Glomerular visceral epithelial cell (primary cell): ENCODE measurements around the gene SLC2A1.

Source experiments
- DNase-seq: peaks from one replicate; pipeline ENCODE4 v3.0.0-alpha.2; 2016; ENCODE audit errors: extremely low spot score

Gene SLC2A1

DNA sequence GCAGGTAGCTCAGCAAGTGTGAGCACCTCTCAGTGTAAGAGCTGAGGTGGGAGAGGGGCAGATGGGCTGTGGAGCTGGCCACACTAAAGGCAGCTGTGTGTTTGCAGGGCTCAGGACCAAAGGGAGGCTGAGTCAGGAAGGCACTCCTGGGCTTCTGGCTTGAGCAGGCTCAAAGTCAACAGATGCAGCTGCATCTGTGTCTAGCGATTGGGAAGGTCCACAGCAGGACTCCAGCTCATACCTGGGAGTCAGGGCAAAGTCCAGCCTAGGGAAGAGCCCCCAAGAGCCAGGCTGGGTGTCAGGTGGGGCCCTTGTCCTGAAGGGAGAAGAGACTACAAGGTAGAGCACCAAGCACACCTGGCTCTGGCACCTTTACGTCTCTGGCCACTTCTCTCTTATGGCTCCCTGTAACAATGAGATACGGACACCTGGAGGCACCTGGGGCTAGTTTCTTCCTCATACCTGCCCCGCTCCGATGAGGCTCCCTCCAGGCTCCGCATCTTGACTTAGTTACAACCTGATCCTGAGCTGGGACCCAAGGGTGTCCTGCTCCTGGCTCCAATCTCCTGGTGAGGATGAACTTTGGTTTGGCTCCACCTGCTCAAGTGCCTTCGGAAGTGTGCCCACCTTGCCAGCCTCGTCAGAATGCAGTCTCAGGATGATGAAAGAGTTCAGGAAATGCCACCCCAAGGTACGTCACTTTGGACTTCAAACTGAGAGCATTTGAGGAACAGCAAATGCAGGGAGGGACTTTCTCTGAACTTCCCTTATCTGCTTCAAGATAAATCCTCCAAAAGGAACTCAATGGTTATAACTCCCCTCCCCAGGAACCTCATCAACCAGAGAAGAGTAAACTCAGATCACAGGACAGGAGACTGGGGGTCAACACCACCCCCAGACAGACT is 21.5 kb upstream of the SLC2A1 start:
- DNase-seq: no peak

GRCh38 chr1:42979036-42979430 is 20.4 kb upstream of the SLC2A1 start:
- no peak for DNase-seq

- no peak for DNase-seq
Observed at GRCh38 chr1:42978317-42979035, 19.8 kb upstream of the SLC2A1 start.

DNA sequence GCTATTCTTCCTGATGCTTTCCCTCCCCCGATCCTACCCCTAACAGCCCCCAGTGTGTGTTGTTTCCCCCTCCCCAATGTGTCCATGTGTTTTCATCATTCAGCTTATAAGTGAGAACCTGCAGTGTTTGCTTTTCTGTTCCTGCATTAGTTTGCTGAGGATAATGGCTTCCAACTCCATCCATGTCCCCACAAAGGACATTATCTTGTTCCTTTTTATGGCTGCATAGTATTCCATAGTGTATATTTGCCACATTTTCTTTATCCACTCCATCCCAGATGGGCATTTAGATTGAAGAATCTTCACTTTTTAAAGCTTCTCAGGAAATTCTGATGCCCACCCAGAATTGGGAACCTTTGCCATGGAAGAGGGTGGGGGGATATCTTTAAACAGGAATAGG is 19.0 kb upstream of the SLC2A1 start:
- no peak for DNase-seq

DNA sequence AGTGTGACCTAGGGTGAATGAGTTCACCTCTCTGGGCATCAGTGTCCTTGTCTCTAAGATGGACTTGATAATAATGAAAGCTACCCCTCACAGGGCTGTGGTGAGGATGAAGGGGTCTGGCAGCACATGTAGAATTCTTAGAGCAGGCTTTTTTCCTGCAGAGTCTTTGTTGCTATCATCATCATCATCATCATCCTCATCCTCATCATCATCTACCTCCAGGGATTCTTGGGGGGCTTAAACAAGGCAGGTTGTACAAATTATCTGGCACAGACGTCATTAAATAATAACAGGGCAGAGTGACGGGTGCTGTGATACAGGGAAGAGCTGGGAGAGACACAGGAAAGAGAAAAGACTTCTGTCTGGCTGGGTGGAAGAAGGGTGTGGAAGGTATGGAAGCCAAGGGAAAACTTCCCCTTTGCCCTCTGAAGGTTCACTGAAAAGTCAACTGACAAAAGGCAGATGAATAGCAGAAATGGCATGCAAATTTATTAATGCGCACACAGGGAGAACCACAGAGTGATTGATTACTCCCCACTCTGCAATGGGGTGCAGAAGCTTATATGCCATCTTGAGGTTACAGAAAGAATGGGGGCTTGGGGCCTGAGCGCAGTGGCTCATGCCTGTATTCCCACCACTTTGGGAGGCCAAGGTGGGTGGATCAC is 17.0 kb upstream of the SLC2A1 start:
- DNase-seq: no peak

DNA sequence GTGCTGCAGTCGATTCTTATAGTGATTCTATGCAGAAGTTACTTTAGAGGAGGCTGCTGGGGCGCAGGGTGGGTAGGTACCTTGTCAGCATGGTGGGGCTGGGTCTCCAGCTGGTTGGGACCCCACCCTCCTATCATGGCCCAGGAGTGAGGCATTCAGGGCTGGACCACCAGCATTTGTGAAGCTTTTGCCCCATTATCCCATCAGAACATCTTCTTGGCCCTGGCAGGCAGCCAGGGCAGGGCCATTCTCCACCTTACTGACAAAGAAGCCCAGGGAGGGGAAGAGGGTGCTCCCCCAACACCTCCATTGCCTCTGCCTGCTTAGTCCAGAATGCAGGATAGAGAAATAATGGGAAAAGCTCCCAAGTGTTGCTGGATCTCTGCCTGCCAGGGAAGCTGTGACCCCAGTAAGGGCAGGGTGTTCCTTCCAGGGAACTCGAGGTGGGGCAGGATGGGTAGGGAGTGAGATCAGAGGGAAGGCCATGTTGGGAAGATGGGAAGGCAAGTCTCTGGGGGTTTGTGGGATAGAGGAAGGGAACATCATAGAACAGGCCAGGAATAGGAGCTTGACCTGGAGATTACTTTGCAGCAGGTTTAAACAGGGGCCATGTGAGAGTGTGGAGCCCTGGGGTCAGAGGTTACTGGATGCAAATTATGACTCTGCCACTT is 16.2 kb upstream of the SLC2A1 start:
- DNase-seq: no peak

DNA sequence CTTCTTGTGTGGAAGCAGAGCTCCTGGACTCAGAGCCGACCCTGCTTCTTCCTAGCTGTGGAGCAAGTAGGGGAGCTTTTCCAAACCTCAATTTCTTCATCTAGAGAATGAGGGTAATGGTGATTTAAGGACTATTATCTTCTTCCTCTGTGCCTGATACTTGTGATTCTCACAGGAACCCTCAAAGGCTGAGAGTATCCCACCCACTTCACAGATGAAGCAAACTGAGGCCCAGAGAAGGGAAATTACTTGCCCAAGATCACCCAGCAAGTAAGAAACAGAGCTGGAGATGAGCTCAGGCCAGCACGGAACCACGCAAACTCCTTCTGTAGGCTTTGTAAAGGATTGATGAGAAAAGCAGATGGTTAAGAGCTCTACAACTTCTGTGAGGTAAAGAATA is 15.1 kb upstream of the SLC2A1 start:
- no peak for DNase-seq

DNA sequence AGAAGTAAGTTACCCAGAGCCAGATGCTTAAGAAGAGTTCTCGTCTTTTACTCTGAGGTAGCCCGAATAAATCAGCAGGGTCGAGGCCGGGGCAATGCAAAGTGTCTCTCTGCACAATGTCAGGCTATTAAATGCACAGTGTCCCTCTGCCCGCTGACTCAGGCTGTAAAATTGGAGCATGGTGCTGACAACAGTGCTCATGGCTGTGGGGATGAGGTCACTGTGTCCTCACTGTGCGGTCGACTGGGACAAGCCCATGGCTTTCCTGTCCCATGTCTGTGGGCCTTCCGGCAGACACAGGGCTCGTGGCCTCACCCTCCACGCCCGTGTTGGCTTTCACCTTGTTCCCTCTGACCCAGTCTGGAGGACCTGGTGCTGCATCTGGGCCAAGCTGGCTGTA is 14.6 kb upstream of the SLC2A1 start:
- peak; percentile 45 for DNase-seq

DNA sequence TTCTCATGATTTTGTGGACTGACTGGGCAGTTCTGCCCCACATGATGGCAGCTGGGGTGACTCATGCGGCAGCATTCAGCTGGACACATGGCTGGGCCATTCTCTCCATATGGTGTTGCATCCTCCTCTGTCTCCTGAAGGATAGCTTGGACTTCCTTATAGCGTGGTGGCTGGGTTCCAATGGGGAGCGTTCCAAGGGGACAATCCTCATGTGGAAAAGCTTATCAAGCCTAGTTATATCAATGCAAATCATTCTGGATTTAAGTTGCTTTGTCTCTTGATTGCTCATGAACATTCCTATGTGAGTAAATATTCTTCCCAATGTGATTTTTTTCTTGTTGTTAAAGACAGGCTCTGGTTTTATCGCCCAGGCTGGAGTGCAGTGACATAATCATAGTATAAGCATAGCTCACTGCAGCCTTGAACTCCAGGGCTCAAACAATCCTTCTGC is 13.2 kb upstream of the SLC2A1 start:
- DNase-seq: peak; percentile 60

DNA sequence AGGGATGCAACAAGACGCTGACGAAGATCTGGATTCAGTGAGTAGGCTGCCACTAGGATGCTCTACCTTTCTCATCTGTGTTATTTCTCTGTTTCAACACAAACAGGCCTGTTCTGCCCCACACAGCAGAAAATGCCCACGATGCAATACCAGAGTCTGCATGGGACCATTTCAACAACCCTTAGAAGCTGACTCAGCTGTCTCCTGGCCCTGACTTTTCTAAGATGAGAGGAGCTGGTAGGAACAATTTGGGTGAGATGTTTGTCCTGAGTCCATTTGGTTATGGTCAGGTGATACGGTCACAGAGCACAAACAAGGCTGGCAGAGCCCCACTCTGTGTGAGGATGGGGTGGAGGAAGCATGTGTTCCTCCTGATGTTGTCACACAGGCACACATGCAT is 11.5 kb upstream of the SLC2A1 start:
- DNase-seq: no peak

- DNase-seq: no peak
Observed at GRCh38 chr1:42968654-42969053, 10.0 kb upstream of the SLC2A1 start.

DNA sequence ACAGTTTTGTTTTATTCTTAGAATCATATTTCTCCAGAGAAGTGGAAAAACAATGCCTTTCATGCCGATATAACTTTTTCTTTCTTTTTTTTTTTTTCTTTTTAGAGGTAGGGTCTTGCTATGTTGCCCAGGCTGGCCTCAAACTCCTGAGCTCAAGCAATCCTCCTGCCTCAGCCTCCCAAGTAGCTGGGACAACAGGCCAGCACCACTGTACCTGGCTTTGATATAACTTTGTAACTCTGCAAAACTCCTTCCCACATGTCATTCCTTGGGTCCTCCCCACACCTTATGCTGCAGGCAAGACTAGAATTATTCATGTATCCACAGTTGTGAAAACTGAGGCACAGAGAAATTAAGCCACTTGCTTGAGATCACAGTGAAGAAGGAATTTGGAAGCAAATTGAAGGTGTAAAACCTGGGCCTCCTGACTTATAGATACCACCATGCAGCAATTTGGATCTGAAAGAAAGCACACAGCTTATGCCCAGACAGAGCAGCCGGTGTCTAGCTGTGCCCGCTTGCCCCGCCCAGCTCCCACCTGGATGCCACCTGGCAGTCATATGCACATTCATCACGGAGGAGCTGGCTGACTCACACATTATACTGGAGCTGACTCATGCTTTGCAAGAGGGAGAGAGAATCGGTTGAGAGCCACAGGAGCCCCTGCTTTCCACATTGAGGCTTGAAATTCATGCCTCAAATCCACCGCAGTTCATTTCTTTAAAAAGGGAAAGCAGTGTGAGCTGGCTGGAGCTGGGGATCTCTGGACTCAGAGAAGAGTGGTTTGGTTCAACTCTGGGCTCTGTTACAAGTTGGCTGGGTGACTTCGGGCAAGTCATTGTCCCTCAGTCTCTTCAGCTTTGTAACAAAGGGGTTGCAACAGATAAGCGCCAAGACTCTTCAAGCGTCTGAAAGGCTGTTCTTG is 8.3 kb upstream of the SLC2A1 start:
- DNase-seq: peak; percentile 94

DNA sequence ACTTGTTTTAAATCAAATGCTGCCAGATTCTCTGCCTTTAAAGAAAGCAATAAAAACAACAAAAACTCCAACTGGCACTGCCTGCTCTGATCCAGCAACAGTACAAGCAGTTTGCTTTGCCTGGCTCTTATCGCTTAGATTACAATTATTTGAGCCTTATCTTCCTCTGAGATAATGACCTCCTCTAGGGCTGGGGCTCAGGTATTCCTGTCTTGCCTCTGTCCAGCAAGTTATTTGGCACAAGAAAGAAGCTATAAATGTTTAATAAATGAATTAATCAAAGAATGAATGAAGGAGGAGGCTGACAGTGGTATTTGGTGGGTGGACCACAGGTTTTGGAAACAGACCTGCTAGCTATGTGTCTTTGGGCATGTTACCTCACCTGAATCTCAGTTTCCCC is 6.7 kb upstream of the SLC2A1 start:
- no peak for DNase-seq

GRCh38 chr1:42964044-42964812 is 5.6 kb upstream of the SLC2A1 start:
- no peak for DNase-seq

- peak; percentile 73 for DNase-seq
Observed at GRCh38 chr1:42963378-42964043, 4.8 kb upstream of the SLC2A1 start.

GRCh38 chr1:42962641-42963377 is 4.1 kb upstream of the SLC2A1 start:
- peak; percentile 71 for DNase-seq

- peak; percentile 42 for DNase-seq
Observed at GRCh38 chr1:42961312-42962091, 2.8 kb upstream of the SLC2A1 start.
